CMK (cell line): Measurements from ENCODE around the gene ADAMTS2.

Source experiments
- DNase-seq: peaks from one replicate; pipeline ENCODE4 v3.0.0-alpha.2; 2010; ENCODE audit warnings: low read depth

Gene ADAMTS2

GRCh38 chr5:179193746-179194145, 151.5 kb downstream of the ADAMTS2 start:
- DNase-seq: no peak

DNA sequence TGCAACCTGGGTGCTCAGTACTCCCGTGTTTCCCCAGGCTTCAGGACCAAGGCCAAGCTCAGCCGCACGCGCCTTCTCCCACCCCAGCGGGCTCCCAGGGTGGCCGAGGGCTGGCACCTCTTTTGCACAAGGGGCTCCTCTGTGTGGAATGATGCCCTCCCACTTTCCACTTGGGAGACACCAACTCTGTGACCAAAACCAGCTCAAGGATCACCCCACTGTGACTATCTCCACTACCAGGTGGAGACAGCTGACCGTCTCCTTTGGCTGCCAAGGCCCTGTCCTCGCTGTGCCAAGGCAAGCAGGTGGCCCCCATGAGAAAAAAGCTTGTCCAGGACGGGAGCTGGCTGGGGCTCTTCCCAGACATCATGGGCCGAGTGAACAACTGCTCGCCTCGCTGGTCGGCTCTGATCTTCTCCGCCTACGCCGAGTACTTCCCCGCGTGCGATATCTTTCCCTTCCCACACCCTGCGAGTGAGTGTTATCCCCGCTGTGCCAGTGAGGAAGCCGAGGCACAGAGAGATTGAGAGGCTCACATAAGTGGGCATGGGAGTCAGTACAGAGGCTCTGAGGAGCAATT, 152.3 kb downstream of the ADAMTS2 start:
- DNase-seq: no peak

DNA sequence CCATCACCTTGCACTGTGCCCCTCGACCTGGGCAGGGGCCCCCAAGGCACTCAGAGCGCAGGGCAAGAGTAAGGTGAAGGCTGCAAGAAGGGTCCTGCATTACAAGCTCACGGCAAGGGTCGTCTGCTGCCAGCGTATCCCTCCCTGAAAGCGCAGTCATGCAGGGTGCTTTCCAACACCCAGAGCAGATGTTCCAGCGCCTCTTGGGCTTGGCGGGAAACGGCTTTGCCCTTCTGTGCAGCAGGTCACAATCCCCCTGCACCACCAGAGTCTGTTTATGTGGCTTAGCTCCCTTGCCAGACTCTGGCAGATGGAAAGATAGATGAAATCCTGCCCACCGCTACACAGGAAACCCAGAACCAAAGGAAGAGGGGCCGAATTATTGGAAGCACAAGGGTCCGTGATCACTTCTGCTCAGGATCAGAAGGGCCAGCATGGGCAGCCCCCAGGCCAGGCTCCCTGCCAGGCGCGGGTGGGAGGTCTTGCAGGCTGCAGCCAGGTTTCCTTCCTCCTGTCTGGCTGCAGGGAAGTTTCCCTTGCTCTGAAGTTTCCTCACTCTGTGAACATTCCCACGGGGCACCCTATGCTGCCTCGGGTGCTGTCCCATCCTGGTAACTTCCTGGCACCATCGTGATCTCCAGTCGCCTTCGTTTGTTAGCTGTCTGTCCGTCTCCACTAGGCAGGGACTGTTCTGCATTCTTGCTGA, 152.9 kb downstream of the ADAMTS2 start:
- no peak for DNase-seq

- DNase-seq: no peak
Measured at GRCh38 chr5:179191506-179192184, 153.6 kb downstream of the ADAMTS2 start.

DNA sequence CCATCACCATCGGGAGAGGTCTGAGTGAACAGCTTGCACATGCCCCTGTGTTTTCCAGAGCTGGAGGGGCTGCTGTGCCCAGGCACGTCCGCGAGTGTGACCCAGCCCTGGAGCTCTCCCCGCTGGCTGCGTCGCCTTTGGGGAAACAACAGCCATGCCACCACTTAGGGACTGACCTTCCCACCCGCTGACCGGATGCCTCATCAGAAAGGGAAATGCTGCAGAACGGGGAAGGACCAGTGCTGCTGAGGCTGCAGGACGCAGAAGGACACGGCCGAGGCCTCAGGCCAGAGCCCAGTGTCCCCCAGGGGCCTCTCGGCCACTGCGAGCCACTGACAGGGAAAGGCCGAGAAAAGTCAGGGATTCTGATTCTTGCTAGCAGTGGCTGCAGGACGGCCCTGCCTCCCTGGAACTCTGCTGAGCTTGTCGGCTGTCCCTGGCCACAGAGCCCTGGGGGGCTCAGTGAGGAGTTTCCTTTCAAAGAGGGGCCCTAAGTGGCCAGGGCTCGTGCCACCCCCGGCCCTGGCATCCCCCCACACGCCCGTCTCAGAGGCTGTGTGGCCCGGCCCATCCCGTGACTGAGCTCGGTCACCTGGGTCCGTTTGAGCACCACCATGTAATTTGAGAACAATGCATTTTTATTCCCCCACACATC, 154.3 kb downstream of the ADAMTS2 start:
- DNase-seq: no peak

- no peak for DNase-seq
Measured at GRCh38 chr5:179188636-179189035, 156.6 kb downstream of the ADAMTS2 start.

GRCh38 chr5:179187681-179188575, 157.3 kb downstream of the ADAMTS2 start:
- no peak for DNase-seq

GRCh38 chr5:179187229-179187678, 158.0 kb downstream of the ADAMTS2 start:
- no peak for DNase-seq

DNA sequence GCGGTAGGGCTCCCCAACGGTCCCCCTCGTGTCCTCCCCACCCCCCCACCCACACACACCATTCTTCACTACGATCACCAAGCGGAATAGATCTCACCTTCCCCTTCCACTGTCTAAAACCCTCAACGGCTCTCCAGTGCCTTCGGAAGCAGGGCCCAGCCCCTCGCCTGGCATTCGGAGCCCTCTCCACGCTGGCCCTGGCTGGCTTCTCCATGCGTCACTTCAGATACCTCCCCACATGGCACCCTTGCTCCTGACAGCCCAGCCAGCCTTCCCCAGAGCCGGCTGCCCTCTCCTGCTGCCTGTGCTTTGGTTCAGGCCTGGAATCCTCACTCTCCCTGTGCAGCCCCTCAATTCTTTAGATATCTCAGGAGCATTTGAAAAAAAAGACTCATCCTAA, 158.5 kb downstream of the ADAMTS2 start:
- no peak for DNase-seq

DNA sequence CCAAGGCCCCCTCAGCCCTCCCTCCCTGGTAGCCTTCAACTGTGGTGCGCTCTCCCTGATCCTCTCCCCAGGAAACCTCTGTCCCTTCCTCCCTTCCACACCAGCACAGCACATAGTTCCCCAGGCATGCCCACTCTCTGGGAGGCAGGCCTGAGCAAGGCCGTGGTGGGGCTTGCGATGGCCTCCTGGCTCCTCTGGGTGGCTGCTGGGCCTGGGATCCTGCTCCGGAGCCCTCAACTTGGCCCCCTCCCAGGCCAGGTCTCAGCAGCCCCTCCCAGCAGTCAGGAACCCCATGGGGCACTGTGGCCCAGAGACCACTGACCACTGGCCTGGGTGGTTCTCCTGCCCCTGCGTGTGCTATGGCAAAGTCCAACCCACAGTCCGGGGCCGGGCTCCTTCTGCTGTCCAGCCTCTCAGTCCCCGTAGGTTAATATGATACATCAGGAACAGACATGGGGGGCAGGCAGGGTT, 159.3 kb downstream of the ADAMTS2 start:
- DNase-seq: no peak

GRCh38 chr5:179185256-179185940, 159.9 kb downstream of the ADAMTS2 start:
- DNase-seq: no peak

DNA sequence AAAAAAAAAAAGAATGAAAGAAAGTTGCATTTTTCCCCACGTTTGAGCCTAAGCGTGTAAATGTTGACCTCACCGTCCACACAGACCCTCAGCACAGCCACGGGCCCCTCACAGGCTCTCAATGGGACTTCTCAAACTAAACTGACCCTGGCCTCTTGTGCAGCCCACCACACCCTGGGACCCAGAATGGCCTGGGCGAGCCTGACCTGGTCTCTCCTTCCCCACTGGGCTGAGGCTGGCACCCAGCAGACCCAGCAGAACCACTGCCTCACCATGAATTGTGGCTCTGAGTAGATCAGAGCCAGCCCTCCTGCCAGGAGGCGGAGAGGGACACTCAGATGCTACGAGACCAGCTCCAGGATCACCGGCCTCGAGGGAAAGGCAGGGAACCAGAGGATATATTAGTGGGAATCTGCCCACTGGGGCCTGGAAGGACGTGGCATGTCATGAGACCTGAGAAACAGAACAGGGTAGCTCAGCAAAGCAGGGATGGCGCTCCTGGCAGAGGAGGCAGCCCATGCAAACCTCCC, 160.7 kb downstream of the ADAMTS2 start:
- DNase-seq: no peak

DNA sequence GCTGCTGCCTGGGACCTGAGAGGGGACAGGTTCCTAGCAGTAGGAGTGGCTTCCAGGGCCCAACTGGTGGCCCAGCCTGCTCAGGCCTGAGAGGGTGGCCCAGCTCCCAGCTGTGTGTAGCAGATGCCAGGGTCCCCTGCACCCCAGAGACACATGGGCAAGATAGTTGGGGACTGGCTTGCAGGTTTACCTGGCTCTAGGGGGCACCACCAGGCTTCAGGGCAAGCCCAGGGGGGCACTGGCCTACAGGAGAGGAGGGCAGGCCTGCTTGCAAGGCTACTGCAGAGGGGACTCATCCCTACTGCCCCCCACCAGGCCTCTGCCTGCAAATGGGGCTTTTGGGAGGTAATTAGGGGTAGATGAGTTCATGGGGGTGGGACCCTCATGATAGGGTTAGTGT, 161.8 kb downstream of the ADAMTS2 start:
- DNase-seq: no peak

DNA sequence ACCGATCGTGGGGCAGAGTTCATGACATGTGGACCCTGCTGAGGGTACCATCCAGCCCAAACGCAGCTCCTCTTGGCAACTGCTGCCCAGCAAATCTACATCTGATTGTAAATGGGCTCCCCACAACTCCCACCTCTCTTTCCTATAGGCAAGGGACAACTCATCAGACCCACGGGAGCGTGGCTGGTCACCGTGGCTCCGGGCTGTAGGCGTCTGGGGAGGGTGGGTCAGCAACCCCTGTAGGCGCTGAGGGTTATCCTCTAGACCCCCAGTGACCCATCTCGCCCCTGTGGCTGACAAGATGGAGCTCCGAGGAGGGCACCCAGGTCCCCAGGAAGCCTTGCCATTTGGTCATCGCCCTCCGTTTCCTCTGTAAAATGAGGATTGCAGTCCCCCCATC, 162.7 kb downstream of the ADAMTS2 start:
- DNase-seq: no peak

GRCh38 chr5:179181988-179182387, 163.3 kb downstream of the ADAMTS2 start:
- no peak for DNase-seq

DNA sequence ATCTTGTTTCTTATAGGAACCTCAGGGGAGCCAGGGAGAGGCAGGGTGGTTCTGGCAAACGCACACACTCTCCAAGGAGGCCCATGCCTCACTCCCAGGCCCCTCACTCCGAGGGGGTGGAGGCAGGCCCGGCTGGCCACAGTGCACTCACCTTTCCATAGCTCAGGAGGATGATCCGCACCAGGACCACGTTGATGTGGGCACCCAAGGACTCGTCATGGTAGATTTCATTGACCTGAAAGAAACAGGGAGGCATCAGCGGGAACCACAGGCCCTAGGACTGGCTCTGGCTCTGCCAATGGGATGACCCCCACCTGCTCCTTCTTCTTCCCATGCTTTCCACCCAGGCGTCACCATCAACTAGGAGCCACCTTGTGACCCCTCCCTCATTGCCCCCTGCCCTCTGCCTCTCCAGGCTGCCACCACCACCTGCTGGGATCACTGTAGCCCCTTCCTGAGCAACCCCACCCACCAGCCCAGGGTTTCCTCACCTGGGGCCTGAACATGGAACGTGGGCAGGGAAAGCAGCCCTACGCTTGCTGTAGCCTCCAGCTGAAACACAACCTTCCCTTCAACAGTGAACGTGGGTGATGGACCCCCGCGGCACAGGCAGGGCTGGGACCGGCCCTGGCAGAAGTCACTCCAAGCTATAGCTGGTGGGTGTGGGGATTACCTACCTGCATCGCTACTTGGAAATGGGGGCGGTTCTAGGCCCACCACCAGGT, 164.2 kb downstream of the ADAMTS2 start:
- no peak for DNase-seq

GRCh38 chr5:179180061-179180610, 165.1 kb downstream of the ADAMTS2 start:
- no peak for DNase-seq

DNA sequence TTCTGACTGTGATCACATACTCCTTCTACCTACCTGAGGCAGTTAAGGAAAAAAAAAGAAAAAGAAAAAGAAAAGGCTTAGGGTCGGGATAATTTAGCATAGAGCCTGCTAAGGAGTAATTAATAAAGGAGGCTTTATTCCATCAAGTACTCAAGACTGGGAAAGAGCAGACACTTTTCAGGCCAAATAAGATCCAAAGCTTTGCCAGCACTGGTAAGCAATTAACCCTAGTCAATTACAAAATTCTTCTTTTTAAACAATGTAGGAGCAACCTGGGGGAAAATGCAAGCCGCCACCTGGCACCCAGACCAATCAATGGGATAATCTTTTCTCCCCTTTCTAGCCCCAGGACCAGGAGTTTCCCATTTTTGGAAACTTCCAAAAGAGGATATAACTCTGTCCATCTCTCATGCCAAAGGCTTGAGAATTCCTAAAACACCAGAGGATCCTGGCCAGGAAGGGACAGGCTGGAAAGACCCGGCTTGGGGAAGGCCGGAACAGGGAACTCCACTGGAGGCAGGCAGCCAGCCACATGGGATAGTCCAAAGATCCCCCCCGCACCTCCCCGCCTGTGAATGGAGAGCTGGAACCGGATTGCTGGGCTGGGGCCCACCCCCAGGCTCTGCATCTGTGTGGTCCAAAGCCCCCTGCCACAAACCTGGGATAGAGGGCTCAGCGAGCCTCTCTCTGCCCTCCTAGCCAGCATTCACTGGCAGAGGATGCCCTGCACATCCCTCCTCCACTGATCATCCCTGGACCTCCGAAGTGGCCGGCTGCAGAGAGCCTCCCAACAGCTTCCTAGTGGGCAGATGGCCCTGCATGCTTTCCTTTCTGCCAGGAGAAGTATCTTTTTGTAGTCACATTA, 167.3 kb downstream of the ADAMTS2 start:
- no peak for DNase-seq
